Measurements from ENCODE around the gene DMRTC1.
"Not testable (repeated sequence)": the region's sequence is repeated elsewhere in the genome, so short reads cannot be mapped to it uniquely, and the experiment has no call there.

The DMRTC1 gene

GRCh38 chrX:72943819-72944169 lies at the start of gene DMRTC1:
TSS of gene DMRTC1 (minus strand) at chrX:72943837. CDS start at chrX:72875694, 68,143 bp downstream.
- not testable (repeated sequence) for H2AFZ ChIP-seq (ENCODE audit: low read length); H3K4me3 ChIP-seq (ENCODE audit: low read length, poor library complexity, severe bottlenecking); H3F3A ChIP-seq (ENCODE audit: low read depth); H4K20me1 ChIP-seq (ENCODE audit: insufficient read depth, low read length, poor library complexity, severe bottlenecking); H3K9me3 ChIP-seq (ENCODE audit: insufficient read depth, low read depth, low read length); H3K4me1 ChIP-seq (ENCODE audit: insufficient read depth, low read length, poor library complexity, severe bottlenecking); H3K9ac ChIP-seq (ENCODE audit: low read depth, low read length, poor library complexity, severe bottlenecking); H3K4me2 ChIP-seq (ENCODE audit: low read depth, low read length, poor library complexity, severe bottlenecking); H3K36me3 ChIP-seq (ENCODE audit: insufficient read depth, low read length); H3K9me2 ChIP-seq (replicated peaks; ENCODE audit: low read depth, low read length); H3K79me2 ChIP-seq (ENCODE audit: insufficient read depth, low read length); H3K27me3 ChIP-seq (ENCODE audit: insufficient read depth, low read length, poor library complexity, severe bottlenecking)

GRCh38 chrX:72980894-72981469 lies 37.3 kb upstream of the DMRTC1 start:
- not testable (repeated sequence) for H3K27me3 ChIP-seq (ENCODE audit: insufficient read depth, low read length, poor library complexity, severe bottlenecking); H3K9me2 ChIP-seq (replicated peaks; ENCODE audit: low read depth, low read length); H3K79me2 ChIP-seq (ENCODE audit: insufficient read depth, low read length); H2AFZ ChIP-seq (ENCODE audit: low read length); H3K9ac ChIP-seq (ENCODE audit: low read depth, low read length, poor library complexity, severe bottlenecking); H3K4me3 ChIP-seq (ENCODE audit: low read length, poor library complexity, severe bottlenecking); H3K36me3 ChIP-seq (ENCODE audit: insufficient read depth, low read length); H3F3A ChIP-seq (ENCODE audit: low read depth); H3K4me1 ChIP-seq (ENCODE audit: insufficient read depth, low read length, poor library complexity, severe bottlenecking); H3K4me2 ChIP-seq (ENCODE audit: low read depth, low read length, poor library complexity, severe bottlenecking); H3K9me3 ChIP-seq (ENCODE audit: insufficient read depth, low read depth, low read length); H4K20me1 ChIP-seq (ENCODE audit: insufficient read depth, low read length, poor library complexity, severe bottlenecking)

GRCh38 chrX:72974885-72975284 lies 31.2 kb upstream of the DMRTC1 start:
- not testable (repeated sequence) for H3K4me1 ChIP-seq (ENCODE audit: insufficient read depth, low read length, poor library complexity, severe bottlenecking); H3K9ac ChIP-seq (ENCODE audit: low read depth, low read length, poor library complexity, severe bottlenecking); H3K9me2 ChIP-seq (replicated peaks; ENCODE audit: low read depth, low read length); H4K20me1 ChIP-seq (ENCODE audit: insufficient read depth, low read length, poor library complexity, severe bottlenecking); H3F3A ChIP-seq (ENCODE audit: low read depth); H3K79me2 ChIP-seq (ENCODE audit: insufficient read depth, low read length); H3K4me2 ChIP-seq (ENCODE audit: low read depth, low read length, poor library complexity, severe bottlenecking); H3K4me3 ChIP-seq (ENCODE audit: low read length, poor library complexity, severe bottlenecking); H3K9me3 ChIP-seq (ENCODE audit: insufficient read depth, low read depth, low read length); H2AFZ ChIP-seq (ENCODE audit: low read length); H3K27me3 ChIP-seq (ENCODE audit: insufficient read depth, low read length, poor library complexity, severe bottlenecking); H3K36me3 ChIP-seq (ENCODE audit: insufficient read depth, low read length)

- not testable (repeated sequence) for H4K20me1 ChIP-seq (ENCODE audit: insufficient read depth, low read length, poor library complexity, severe bottlenecking); H3K27me3 ChIP-seq (ENCODE audit: insufficient read depth, low read length, poor library complexity, severe bottlenecking); H3K4me1 ChIP-seq (ENCODE audit: insufficient read depth, low read length, poor library complexity, severe bottlenecking); H3K9me2 ChIP-seq (replicated peaks; ENCODE audit: low read depth, low read length); H3K4me3 ChIP-seq (ENCODE audit: low read length, poor library complexity, severe bottlenecking); H3K4me2 ChIP-seq (ENCODE audit: low read depth, low read length, poor library complexity, severe bottlenecking); H2AFZ ChIP-seq (ENCODE audit: low read length); H3F3A ChIP-seq (ENCODE audit: low read depth); H3K9me3 ChIP-seq (ENCODE audit: insufficient read depth, low read depth, low read length); H3K79me2 ChIP-seq (ENCODE audit: insufficient read depth, low read length); H3K36me3 ChIP-seq (ENCODE audit: insufficient read depth, low read length); H3K9ac ChIP-seq (ENCODE audit: low read depth, low read length, poor library complexity, severe bottlenecking)
These were observed 28.2 kb upstream of the DMRTC1 start for GRCh38 chrX:72971859-72972258.

- H3K27me3 ChIP-seq (ENCODE audit: insufficient read depth, low read length, poor library complexity, severe bottlenecking); H3K36me3 ChIP-seq (ENCODE audit: insufficient read depth, low read length); H3K4me2 ChIP-seq (ENCODE audit: low read depth, low read length, poor library complexity, severe bottlenecking); H3K9ac ChIP-seq (ENCODE audit: low read depth, low read length, poor library complexity, severe bottlenecking); H2AFZ ChIP-seq (ENCODE audit: low read length); H3K9me2 ChIP-seq (replicated peaks; ENCODE audit: low read depth, low read length); H3K4me3 ChIP-seq (ENCODE audit: low read length, poor library complexity, severe bottlenecking); H3F3A ChIP-seq (ENCODE audit: low read depth); H3K79me2 ChIP-seq (ENCODE audit: insufficient read depth, low read length); H4K20me1 ChIP-seq (ENCODE audit: insufficient read depth, low read length, poor library complexity, severe bottlenecking); H3K4me1 ChIP-seq (ENCODE audit: insufficient read depth, low read length, poor library complexity, severe bottlenecking); H3K9me3 ChIP-seq (ENCODE audit: insufficient read depth, low read depth, low read length): not testable (repeated sequence)
These were observed 16.3 kb upstream of the DMRTC1 start for GRCh38 chrX:72959971-72960370.

- H3K27me3 ChIP-seq (ENCODE audit: insufficient read depth, low read length, poor library complexity, severe bottlenecking); H3K79me2 ChIP-seq (ENCODE audit: insufficient read depth, low read length); H3F3A ChIP-seq (ENCODE audit: low read depth); H2AFZ ChIP-seq (ENCODE audit: low read length); H3K9ac ChIP-seq (ENCODE audit: low read depth, low read length, poor library complexity, severe bottlenecking); H3K9me2 ChIP-seq (replicated peaks; ENCODE audit: low read depth, low read length); H3K4me1 ChIP-seq (ENCODE audit: insufficient read depth, low read length, poor library complexity, severe bottlenecking); H3K9me3 ChIP-seq (ENCODE audit: insufficient read depth, low read depth, low read length); H3K36me3 ChIP-seq (ENCODE audit: insufficient read depth, low read length); H4K20me1 ChIP-seq (ENCODE audit: insufficient read depth, low read length, poor library complexity, severe bottlenecking); H3K4me2 ChIP-seq (ENCODE audit: low read depth, low read length, poor library complexity, severe bottlenecking); H3K4me3 ChIP-seq (ENCODE audit: low read length, poor library complexity, severe bottlenecking): not testable (repeated sequence)
These were observed 410 bp downstream of the DMRTC1 start for GRCh38 chrX:72943035-72943818.

GRCh38 chrX:72942272-72942671 lies 1.4 kb downstream of the DMRTC1 start:
- H4K20me1 ChIP-seq (ENCODE audit: insufficient read depth, low read length, poor library complexity, severe bottlenecking) = not testable (repeated sequence)

More at GRCh38 chrX:72942272-72942671, 1.4 kb downstream of the DMRTC1 start:
- H3K27me3 ChIP-seq (ENCODE audit: insufficient read depth, low read length, poor library complexity, severe bottlenecking); H3K79me2 ChIP-seq (ENCODE audit: insufficient read depth, low read length); H3K4me1 ChIP-seq (ENCODE audit: insufficient read depth, low read length, poor library complexity, severe bottlenecking); H3K9me3 ChIP-seq (ENCODE audit: insufficient read depth, low read depth, low read length); H3F3A ChIP-seq (ENCODE audit: low read depth); H2AFZ ChIP-seq (ENCODE audit: low read length); H3K36me3 ChIP-seq (ENCODE audit: insufficient read depth, low read length); H3K9me2 ChIP-seq (replicated peaks; ENCODE audit: low read depth, low read length); H3K4me2 ChIP-seq (ENCODE audit: low read depth, low read length, poor library complexity, severe bottlenecking); H3K4me3 ChIP-seq (ENCODE audit: low read length, poor library complexity, severe bottlenecking); H3K9ac ChIP-seq (ENCODE audit: low read depth, low read length, poor library complexity, severe bottlenecking): not testable (repeated sequence)

Measured in Loucy (cell line).